HG03575 (cell line): ENCODE measurements around the gene CYGB.

Experiments
- ATAC-seq: cut with Tn5 transposase; IDR thresholded peaks from one replicate; pipeline ENCODE4 v1.9.1; 2021; ENCODE audit not compliant: unreplicated experiment, insufficient number of reproducible peaks, low FRiP score; ENCODE audit errors: extremely low read depth

Gene CYGB

GRCh38 chr17:76537578-76538280 is at the start of gene CYGB:
TSS of gene CYGB (minus strand) at chr17:76537709. CDS start at chr17:76537542, 167 bp downstream.
- no peak for ATAC-seq

- ATAC-seq = no peak
These were observed 49.4 kb upstream of the CYGB start for GRCh38 chr17:76586741-76587487.

DNA sequence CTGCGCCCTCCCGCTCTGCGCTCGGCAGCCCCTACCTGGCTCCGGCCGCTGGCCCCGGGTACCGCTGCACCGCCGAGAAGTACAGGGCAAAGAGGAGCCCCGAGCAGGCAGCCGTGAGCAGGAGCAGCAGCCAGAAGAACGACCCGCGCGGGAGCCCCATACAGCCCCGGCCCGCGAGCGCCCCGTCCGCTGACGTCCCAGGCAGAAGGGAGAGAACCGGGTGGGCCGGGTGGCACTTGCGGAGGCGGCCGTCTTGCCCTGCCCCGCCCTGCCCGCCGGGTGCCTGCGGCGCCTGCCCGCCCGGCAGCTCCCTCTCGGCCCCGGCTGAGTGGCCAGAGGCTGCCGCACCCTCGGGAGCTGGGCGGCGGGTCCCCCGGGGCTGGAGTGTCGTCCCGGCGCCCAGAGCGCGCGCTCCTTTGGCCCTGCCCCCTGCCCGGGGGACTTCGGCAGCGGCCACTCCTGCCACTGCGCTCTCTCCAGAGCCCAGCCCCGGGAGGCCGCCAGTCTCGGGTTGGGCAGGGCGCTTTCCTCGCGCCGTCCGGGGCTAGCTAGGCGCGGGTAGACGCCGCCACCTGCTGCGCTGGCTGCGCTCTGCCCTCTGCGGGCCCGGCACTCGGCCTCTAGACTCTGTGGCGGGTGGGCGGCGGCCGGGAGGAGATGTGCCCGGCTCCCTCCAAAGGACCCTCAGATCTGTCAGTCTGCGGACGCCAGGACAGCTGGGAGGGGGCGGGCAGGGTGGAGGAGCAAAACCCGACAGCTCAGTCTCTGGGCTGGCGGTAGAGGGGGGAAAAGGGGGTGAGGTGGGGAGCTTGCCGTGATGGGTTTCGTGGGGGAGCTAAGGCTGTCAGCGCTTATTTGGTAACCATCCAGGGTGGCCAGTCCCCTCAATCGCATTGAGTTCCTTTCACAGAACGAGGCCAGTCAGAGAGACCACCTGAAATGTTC is 48.4 kb upstream of the CYGB start, which contains the start of gene ST6GALNAC2:
TSS of gene ST6GALNAC2 (minus strand) at position 212 of the 945 bp plus-strand sequence. CDS start at position 160, 52 bp downstream.
- ATAC-seq = no peak

DNA sequence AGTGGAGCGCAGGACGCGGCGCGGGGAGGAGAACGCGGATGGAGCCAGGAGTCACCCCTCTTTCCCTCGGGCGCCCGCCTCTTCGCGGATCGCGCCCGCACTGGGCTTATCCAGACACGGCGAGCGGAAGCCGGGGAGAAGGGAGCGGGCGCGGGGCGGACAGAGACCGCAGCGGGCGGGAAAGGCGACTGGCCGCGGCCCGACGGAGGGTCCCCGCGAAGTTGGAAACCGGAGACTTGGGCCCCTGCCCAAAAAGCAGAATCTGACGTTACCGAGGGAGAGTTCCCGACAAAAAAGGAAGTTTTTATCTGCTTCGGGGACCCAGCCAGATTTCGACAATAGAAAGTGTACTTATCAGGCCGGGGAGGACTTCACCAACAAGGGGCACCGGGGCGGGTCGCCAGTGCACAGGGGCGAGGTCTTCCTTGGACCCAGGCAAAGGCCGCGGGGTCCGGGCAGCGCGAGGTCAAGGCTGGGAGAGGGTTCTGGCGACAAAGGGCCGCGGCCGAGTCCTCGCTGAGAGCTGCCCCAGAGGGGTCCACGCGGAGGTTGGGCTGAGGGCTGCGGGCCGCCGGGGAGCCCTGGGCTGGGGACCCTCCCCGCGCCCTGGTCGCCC is 47.6 kb upstream of the CYGB start:
- ATAC-seq = no peak

DNA sequence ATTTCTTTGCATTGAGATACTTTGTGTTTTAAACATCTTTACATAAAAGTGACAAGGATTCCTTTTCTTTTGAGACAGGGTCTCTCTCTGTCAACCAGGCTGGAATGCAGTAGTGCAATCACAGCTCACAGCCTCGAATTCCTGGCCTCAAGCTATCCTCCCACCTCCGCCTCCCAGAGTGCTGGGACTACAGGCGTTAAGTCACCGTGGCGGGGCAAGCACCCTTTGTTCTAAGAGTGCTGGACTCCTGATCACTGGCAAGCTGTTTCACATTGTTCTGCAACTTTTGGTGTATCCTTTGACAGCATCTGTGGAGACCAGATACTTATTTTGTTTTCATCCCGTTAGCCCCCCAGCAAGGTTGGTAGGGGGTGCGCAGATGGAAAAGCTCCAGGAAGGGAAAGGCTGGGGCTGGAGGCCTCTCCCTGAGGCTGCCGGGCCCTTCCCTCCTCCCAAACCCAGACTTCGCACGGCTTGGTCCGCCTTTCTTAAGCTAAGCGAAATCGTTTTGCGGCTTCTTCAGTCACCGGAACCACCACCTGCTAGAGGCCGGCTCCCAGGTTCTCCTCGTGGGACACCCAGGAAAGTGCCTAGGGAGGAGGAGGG is 47.0 kb upstream of the CYGB start:
- ATAC-seq = no peak

GRCh38 chr17:76582660-76583059 is 45.2 kb upstream of the CYGB start:
- ATAC-seq = no peak

GRCh38 chr17:76581515-76581914 is 44.0 kb upstream of the CYGB start:
- ATAC-seq = no peak

GRCh38 chr17:76579281-76579680 is 41.8 kb upstream of the CYGB start:
- ATAC-seq = no peak

GRCh38 chr17:76578376-76578775 is 40.9 kb upstream of the CYGB start:
- no peak for ATAC-seq

GRCh38 chr17:76577876-76578275 is 40.4 kb upstream of the CYGB start:
- ATAC-seq = no peak

GRCh38 chr17:76576189-76576588 is 38.7 kb upstream of the CYGB start:
- ATAC-seq = no peak

GRCh38 chr17:76575570-76575969 is 38.1 kb upstream of the CYGB start:
- ATAC-seq = no peak

GRCh38 chr17:76574166-76574565 is 36.7 kb upstream of the CYGB start:
- no peak for ATAC-seq

DNA sequence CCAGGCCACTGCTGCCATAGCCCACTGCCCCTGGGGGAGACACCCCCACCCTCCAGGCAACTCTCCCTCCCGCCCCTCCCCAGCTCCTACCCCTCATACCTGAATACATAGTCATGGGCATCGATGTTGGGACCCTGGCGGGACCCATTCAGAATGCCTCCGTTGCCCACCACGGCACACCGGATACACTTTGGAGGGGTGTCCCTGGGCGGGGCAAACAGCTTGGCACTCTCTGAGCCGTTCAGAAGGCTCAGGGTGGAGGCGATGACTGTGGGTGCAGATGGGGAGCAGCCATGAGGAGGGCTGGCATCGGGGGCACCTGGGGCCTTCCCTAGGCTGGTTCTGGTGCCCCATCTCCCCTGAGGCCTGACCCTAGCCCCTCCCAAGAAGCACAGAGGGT is 35.6 kb upstream of the CYGB start:
- no peak for ATAC-seq

DNA sequence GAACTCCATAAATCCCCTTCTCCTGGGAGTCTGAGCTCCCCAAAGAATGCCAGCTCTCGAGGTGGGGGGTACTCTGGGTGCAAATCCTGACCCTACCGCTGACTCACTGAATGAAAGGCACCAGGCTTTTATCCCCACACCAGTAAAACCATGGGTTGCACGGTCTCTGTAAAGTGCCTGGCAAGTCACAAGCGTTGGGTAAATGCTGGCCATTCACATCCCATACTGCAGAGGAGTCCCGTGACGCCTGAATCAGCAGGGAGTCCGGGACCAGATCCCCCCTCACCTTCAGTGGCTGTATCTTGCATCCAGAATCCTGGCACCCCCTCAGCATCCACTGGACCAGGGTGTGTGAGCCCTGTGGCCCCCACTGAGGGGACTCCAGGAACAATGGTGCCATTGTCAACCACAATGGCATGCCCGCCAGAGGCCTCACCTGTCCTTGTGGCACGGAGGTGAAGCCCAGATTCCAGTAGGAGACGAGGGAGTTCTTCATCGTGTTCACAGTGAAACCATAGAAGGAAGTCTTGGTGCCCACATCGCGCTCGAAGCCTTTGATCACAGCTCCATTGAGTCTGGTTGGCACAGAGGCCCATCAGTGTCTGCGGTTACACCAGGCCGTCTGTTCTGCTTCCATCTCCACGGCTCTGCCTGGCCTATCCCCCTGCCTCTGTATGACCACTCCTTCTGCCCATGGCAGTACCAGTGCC is 34.8 kb upstream of the CYGB start:
- no peak for ATAC-seq

GRCh38 chr17:76570877-76571471 is 33.5 kb upstream of the CYGB start:
- ATAC-seq = no peak

DNA sequence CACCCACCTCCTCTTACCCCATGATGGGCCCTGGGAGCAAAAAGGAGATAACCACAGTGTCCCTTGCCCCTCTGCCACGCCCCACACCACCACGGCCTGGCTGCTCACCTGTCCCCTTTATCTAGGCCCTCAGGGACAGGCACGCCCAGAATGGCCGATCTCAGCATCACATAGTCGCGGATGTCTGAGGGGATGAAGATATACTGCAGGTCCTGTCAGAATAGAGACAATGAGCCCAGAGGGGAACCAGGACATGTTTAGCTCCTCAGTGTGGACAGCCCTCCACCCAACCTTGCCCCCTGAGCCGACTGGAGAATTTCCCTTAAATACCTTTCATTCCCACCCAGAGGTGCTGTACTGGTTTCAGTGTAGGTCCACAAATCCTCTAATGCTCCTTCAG is 32.9 kb upstream of the CYGB start:
- no peak for ATAC-seq
